Astrocyte (in vitro differentiated cells and primary cell): ENCODE data around the gene DPPA5. TPM values are rescaled to one million over a fixed set of nuclear protein-coding genes. Genes with fewer than 3 reads are reported as not detected.
"Not testable (repeated sequence)": the region's sequence is repeated elsewhere in the genome, so short reads cannot be mapped to it uniquely, and the experiment has no call there.

Source experiments
- DNase-seq: peaks from one replicate; pipeline ENCODE4 v3.0.0-alpha.2; 2010; ENCODE audit warnings: low read depth
- FAIRE-seq: peaks from 2 replicates; lab custom pipeline; 2011; peaks lifted over from hg19 to GRCh38; lab: Jason Lieb, UNC
- H2AFZ ChIP-seq: 2 replicates; pipeline ENCODE4 v1.6.0; 2012; ENCODE audit warnings: low read depth, low read length, inconsistent platforms
- H3K27ac ChIP-seq: 2 replicates; pipeline ENCODE4 v1.5.1; 2011; ENCODE audit warnings: low read depth, low read length, inconsistent platforms
- H3K27me3 ChIP-seq: 2 replicates; pipeline ENCODE4 v1.6.0; 2011; ENCODE audit warnings: low read length, inconsistent platforms; ENCODE audit not compliant: insufficient read depth
- H3K36me3 ChIP-seq: 2 replicates; pipeline ENCODE4 v1.5.1; 2011; ENCODE audit warnings: low read length, inconsistent platforms; ENCODE audit not compliant: insufficient read depth
- H3K4me1 ChIP-seq: 2 replicates; pipeline ENCODE4 v1.5.1; 2011; ENCODE audit warnings: low read length, inconsistent platforms; ENCODE audit not compliant: insufficient read depth
- H3K4me2 ChIP-seq: 2 replicates; pipeline ENCODE4 v1.6.0; 2012; ENCODE audit warnings: low read length, inconsistent platforms
- H3K4me3 ChIP-seq: 2 replicates; pipeline ENCODE4 v1.5.1; 2011; ENCODE audit warnings: low read depth, mild to moderate bottlenecking, low read length, inconsistent platforms; ENCODE audit not compliant: insufficient read depth
- H3K79me2 ChIP-seq: 2 replicates; pipeline ENCODE4 v1.6.0; 2012; ENCODE audit warnings: mild to moderate bottlenecking, low read length, inconsistent platforms; ENCODE audit not compliant: insufficient read depth
- H3K9ac ChIP-seq: 2 replicates; pipeline ENCODE4 v1.6.0; 2012; ENCODE audit warnings: mild to moderate bottlenecking, low read length, inconsistent platforms
- H3K9me3 ChIP-seq: 2 replicates; pipeline ENCODE4 v1.5.1; 2012; ENCODE audit warnings: low read depth, mild to moderate bottlenecking, low read length, inconsistent platforms; ENCODE audit not compliant: insufficient read depth
- H4K20me1 ChIP-seq: 2 replicates; pipeline ENCODE4 v1.6.0; 2012; ENCODE audit warnings: low read length, inconsistent platforms; ENCODE audit not compliant: insufficient read depth
- H3K27ac Mint-ChIP-seq: one replicate; pipeline ENCODE4 v1.8.0; 2021; ENCODE audit warnings: mild to moderate bottlenecking, mixed read lengths; ENCODE audit not compliant: unreplicated experiment
- H3K27me3 Mint-ChIP-seq: one replicate; pipeline ENCODE4 v1.8.0; 2021; ENCODE audit warnings: low read depth, mixed read lengths; ENCODE audit not compliant: unreplicated experiment
- H3K36me3 Mint-ChIP-seq: one replicate; pipeline ENCODE4 v1.8.0; 2021; ENCODE audit warnings: low read depth, mixed read lengths; ENCODE audit not compliant: unreplicated experiment
- H3K4me1 Mint-ChIP-seq: one replicate; pipeline ENCODE4 v1.8.0; 2021; ENCODE audit warnings: low read depth, mixed read lengths; ENCODE audit not compliant: unreplicated experiment
- H3K4me3 Mint-ChIP-seq: one replicate; pipeline ENCODE4 v1.8.0; 2021; ENCODE audit warnings: mild to moderate bottlenecking, moderate library complexity, mixed read lengths; ENCODE audit not compliant: unreplicated experiment
- H3K9me3 Mint-ChIP-seq: one replicate; pipeline ENCODE4 v1.8.0; 2021; ENCODE audit warnings: mild to moderate bottlenecking, mixed read lengths; ENCODE audit not compliant: unreplicated experiment
- CTCF ChIP-seq: IDR thresholded peaks from 2 replicates; pipeline ENCODE4 v1.5.1; 2011; ENCODE audit warnings: low read depth, mild to moderate bottlenecking, inconsistent platforms, low read length, moderate library complexity; ENCODE audit not compliant: insufficient read depth
- EZH2 ChIP-seq: IDR thresholded peaks from 2 replicates; pipeline ENCODE4 v1.6.1; 2012; ENCODE audit warnings: mild to moderate bottlenecking, low read length, inconsistent platforms; ENCODE audit not compliant: insufficient read depth
- total RNA-seq: library from RNA; stranded (reverse); gene quantifications from 2 replicates; pipeline ENCODE4 v1.2.1, GENCODE V29; 2021

DPPA5 gene
- total RNA-seq, 1 donor from 2014 or later: not detected

GRCh38 chr6:73309535-73309784 lies 44.6 kb downstream of the DPPA5 start:
- peak overlapping the region; percentile 94 for H3K4me2 ChIP-seq
- H3K4me1 ChIP-seq: peaks cover 7% of the 10 kb centered on the region
- Mint-ChIP-seq H3K27me3 (peaks cover 16% of the 10 kb centered on the region), H3K27ac (peak overlapping the region; percentile 81), H3K4me3 (peak overlapping the region; percentile 95), H3K9me3 (peaks cover 4% of the 10 kb centered on the region), H3K36me3 (peaks cover 3% of the 10 kb centered on the region), H3K4me1 (peaks cover 10% of the 10 kb centered on the region)
- H2AFZ ChIP-seq: peak overlapping the region; percentile 99
- peak overlapping the region; percentile 70 for H3K27ac ChIP-seq
- H3K36me3 ChIP-seq: no peaks in the 10 kb centered on the region
- peaks cover 24% of the 10 kb centered on the region for H3K79me2 ChIP-seq
- H3K4me3 ChIP-seq: peak overlapping the region; percentile 80
- TF ChIP-seq EZH2 (no peak), CTCF (no peak)
- DNase-seq: no peak
- H3K9me3 ChIP-seq: no peaks in the 10 kb centered on the region
- H3K9ac ChIP-seq: peak overlapping the region; percentile 86
- no peak for FAIRE-seq
- H3K27me3 ChIP-seq: no peaks in the 10 kb centered on the region
- H4K20me1 ChIP-seq: no peaks in the 10 kb centered on the region

- no peaks in the 10 kb centered on the region for H3K9me3 ChIP-seq
- FAIRE-seq (no peak), DNase-seq (no peak)
- Mint-ChIP-seq H3K4me1 (peaks cover 10% of the 10 kb centered on the region), H3K4me3 (peak overlapping the region; percentile 95), H3K36me3 (peaks cover 3% of the 10 kb centered on the region), H3K9me3 (peaks cover 4% of the 10 kb centered on the region), H3K27me3 (peaks cover 15% of the 10 kb centered on the region), H3K27ac (peak overlapping the region; percentile 81)
- H4K20me1 ChIP-seq: no peaks in the 10 kb centered on the region
- peak overlapping the region; percentile 99 for H2AFZ ChIP-seq
- H3K9ac ChIP-seq: peak overlapping the region; percentile 86
- no peaks in the 10 kb centered on the region for H3K36me3 ChIP-seq
- H3K27me3 ChIP-seq: no peaks in the 10 kb centered on the region
- H3K27ac ChIP-seq: peak overlapping the region; percentile 70
- H3K4me1 ChIP-seq: peaks cover 7% of the 10 kb centered on the region
- no peak for TF ChIP-seq CTCF
- TF ChIP-seq EZH2: no peak
- H3K4me2 ChIP-seq: peak overlapping the region; percentile 94
- peaks cover 26% of the 10 kb centered on the region for H3K79me2 ChIP-seq
- H3K4me3 ChIP-seq: peak overlapping the region; percentile 80
Observed at GRCh38 chr6:73308712-73309534, 45.2 kb downstream of the DPPA5 start.

GRCh38 chr6:73303773-73304172 lies 50.3 kb downstream of the DPPA5 start:
- not testable (repeated sequence) for H3K27me3 Mint-ChIP-seq, H3K4me3 ChIP-seq, H3K36me3 ChIP-seq, H3K27ac Mint-ChIP-seq, H3K36me3 Mint-ChIP-seq, H3K4me3 Mint-ChIP-seq, H3K4me1 ChIP-seq, H3K4me2 ChIP-seq, H3K9me3 ChIP-seq, H3K27me3 ChIP-seq, H2AFZ ChIP-seq, DNase-seq, H3K27ac ChIP-seq, H3K9ac ChIP-seq, FAIRE-seq, H4K20me1 ChIP-seq, H3K4me1 Mint-ChIP-seq, H3K9me3 Mint-ChIP-seq
- H3K79me2 ChIP-seq: peaks cover 22% of the 10 kb centered on the region

Other genes with a start within 250 kb of the DPPA5 start
- not detected in 2 replicates for gene KHDC1L, start 128.8 kb downstream of the DPPA5 start, total RNA-seq
- gene KHDC1, start 91.1 kb downstream of the DPPA5 start, total RNA-seq: 2.5 and 2.9 TPM in 2 replicates
- gene KHDC3L, start 8.4 kb upstream of the DPPA5 start, total RNA-seq: not detected in 2 replicates
- gene OOEP, start 15.6 kb upstream of the DPPA5 start, total RNA-seq: not detected in 2 replicates
- gene DDX43, start 40.6 kb upstream of the DPPA5 start, total RNA-seq: not detected in 2 replicates
- 0.16 and 0.34 TPM in 2 replicates for gene CGAS, start 98.0 kb upstream of the DPPA5 start, total RNA-seq
- gene MTO1, start 107.5 kb upstream of the DPPA5 start, total RNA-seq: 15.5 and 17.6 TPM in 2 replicates
- gene EEF1A1, start 166.8 kb upstream of the DPPA5 start, total RNA-seq: 7,239 and 8,216 TPM in 2 replicates